GM19025 (cell line): ENCODE measurements around the gene ACP6.
"Not testable (repeated sequence)": the region's sequence is repeated elsewhere in the genome, so short reads cannot be mapped to it uniquely, and the experiment has no call there.

Source experiments
- ATAC-seq: cut with Tn5 transposase; IDR thresholded peaks from one replicate; pipeline ENCODE4 v1.9.1; 2021; ENCODE audit warnings: mild to moderate bottlenecking, low read depth, moderate library complexity; ENCODE audit not compliant: unreplicated experiment

ACP6 gene

DNA sequence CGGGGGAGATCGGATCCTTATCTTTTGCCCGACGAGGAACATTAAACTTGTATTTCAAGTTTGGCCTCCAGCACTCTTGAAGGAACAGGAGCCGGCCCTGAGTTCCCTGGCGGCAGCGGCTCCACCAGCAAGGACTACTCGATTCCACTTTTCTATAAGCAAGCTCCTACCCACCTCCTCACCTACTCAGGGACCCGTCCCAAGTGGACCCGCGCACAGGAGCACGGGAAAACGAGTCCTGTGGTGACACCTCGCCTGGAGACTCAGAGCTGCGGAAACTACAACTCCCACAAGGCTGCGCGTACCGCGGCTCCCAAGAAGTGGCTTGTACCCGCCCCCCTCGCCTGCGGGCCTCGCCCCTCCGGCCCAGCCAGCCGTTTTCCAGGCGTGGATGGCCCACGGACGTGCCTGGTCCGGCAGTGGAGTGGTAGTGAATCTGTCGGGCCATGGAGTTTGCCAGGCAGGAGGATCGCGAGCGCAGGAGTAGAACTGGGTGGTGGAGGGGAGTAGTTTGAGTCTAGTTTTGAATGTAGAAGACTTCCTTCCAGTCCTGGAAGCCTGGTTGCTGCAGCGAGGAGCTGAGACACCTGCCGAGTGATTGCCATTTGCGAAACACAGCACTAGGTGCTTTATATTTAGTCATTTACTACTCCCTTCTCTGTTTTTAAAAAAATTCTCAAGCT, at the start of gene ACP6:
Gene ACP6, minus strand, starts transcription at position 206 of the 683 bp plus-strand sequence. CDS start 476 bp downstream, outside the sequence.
- ATAC-seq, result peak; percentile 94

- no peak for ATAC-seq
Measured at GRCh38 chr1:147719711-147720225, 49.4 kb upstream of the ACP6 start.

- no peak for ATAC-seq
Measured at GRCh38 chr1:147719029-147719698, 48.8 kb upstream of the ACP6 start.

DNA sequence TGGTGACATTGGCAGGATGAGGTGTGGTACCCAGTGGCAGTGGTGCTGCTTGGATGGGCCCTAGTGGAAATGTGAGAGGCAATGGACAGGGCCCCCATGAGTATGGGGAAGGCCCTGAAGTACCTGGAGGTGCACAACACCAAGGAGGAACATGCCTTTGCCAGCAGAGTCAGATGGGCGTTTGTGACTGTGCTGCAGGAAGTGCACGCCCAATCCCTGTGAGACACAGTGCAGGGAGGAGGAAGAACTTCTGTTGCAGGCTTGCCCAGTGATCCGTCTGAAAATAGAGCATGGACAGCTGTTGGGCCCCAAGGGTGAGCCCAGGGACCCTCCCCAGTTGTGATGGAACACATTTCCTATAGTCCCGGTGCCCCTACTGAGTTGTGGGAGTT, 47.4 kb upstream of the ACP6 start:
- no peak for ATAC-seq

- no peak for ATAC-seq
Measured at GRCh38 chr1:147717051-147717705, 46.9 kb upstream of the ACP6 start.

- ATAC-seq, result no peak
Measured at GRCh38 chr1:147712605-147713004, 42.3 kb upstream of the ACP6 start.

DNA sequence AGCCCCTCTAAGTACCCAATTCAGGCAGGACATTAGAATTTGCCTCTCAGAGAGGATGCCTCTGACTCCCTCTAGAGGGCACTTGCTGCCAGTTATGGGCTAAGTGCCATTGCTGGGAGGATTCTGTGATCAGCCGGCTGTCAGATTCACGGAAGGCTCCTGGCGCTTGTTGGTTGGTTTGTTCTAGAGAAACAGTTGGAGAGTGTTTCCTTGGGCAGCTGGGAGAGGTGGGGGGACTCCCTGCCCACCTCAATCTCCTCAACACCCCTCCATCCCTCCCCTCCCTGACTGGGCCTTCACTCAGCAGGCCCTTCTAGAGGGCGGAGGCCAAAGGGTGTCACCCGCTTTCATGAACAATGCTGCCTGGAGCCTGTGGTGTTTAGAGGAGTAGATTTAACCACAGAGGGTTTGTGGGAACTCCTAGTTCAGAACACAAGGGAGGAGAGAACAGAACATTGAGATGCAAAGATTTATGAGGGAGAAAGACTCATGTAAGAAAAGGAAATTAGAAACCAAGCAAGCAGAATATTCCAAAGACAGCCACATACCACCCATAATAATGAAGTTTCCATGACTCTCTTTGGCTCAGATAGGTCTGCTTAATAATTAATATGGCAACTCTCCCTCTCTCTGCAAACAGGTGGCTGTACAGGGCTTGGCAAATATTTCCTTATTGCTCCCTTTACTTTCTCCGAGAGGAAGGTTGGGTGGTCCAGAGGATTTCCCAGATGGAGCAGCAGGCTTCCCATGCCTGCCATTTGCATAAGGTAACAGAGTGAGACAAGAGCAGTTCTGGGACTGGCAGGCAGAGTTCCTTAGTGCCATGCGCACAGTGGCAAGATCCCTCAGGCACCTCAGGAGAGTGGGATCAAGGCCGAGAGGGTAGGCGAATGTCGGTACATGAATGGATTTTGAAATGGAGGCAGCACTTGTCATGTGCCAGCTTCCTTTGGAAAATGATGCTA, 30.0 kb upstream of the ACP6 start:
- no peak for ATAC-seq

DNA sequence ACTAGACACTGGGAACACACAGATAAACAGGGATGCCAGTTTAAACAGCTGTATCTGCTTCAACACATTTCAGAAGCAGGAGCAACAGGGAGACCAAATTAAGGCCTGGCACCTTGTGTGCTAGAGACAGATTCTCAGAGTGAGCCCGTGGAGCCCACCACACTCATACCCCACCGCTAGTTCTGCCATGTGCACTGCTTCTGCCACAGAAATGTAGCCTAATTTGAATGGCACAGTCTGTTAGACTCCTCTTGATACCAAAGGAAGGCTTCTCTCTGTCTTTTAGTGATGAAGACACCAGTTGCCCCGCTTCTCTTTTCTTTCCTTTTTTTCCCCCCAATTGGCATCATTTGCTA, 29.3 kb upstream of the ACP6 start:
- no peak for ATAC-seq

- no peak for ATAC-seq
Measured at GRCh38 chr1:147683163-147683763, 12.9 kb upstream of the ACP6 start.

DNA sequence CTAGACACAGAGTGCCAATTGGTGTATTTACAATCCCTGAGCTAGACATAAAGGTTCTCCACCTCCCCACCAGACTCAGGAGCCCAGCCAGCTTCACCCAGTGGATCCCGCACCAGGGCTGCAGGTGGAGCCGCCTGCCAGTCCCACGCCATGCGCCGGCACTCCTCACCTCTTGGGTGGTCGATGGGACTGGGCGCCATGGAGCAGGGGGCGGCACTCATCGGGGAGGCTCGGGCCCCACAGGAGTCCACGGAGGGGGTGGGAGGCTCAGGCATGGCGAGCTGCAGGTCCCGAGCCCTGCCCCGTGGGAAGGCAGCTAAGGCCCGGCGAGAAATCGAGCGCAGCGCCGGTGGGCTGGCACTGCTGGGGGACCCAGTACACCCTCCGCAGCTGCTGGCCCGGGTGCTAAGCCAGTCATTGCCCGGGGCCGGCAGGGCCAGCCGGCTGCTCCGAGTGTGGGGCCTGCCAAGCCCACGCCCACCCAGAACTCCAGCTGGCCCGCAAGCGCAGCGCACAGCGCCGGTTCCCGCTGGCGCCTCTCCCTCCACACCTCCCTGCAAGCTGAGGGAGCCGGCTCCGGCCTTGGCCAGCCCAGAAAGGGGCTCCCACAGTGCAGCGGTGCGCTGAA, 10.4 kb upstream of the ACP6 start:
- not testable (repeated sequence) for ATAC-seq

GRCh38 chr1:147677681-147678080, 7.4 kb upstream of the ACP6 start:
- ATAC-seq, result not testable (repeated sequence)

DNA sequence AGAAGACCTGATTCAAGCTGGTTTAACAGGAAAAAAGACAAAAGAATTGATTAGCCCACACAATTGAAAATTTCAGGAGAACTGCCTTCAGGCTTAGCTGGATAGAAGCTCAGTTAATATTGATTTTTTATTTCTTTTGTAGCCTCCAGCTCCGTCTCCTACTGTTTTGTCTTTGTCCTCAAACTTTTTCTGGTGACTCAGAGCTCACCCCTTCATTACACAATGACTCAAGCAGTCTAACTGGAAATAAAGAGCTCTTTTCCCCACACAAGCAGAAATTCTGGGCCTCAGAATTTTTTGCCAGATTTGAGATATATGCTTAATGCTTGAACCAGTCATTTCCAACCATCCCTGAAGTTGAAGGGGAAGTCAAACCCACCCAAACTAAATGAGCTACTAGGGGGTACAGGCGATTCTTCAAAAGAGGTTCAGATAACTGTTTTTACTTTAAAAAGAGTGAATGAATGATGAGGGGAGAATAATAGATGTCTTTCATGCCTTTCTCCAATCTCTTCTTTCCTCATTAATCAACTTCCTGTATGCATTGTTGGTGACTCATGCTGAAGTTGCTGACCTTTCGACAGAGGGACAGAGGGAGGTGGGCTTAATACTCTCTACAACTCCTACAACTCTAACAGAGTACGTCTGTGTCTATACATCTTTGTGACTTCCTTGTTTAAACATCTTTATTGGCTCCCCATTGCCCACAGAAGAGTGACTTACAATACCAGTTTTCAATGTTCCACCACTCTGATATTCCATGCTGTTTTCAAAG, 6.2 kb upstream of the ACP6 start:
- no peak for ATAC-seq

GRCh38 chr1:147673816-147674215, 3.5 kb upstream of the ACP6 start:
- no peak for ATAC-seq

GRCh38 chr1:147673406-147673805, 3.1 kb upstream of the ACP6 start:
- no peak for ATAC-seq

- ATAC-seq, result peak; percentile 25
Measured at GRCh38 chr1:147669469-147670318, 630 bp downstream of the ACP6 start.

GRCh38 chr1:147665521-147665920, 4.8 kb downstream of the ACP6 start:
- no peak for ATAC-seq

DNA sequence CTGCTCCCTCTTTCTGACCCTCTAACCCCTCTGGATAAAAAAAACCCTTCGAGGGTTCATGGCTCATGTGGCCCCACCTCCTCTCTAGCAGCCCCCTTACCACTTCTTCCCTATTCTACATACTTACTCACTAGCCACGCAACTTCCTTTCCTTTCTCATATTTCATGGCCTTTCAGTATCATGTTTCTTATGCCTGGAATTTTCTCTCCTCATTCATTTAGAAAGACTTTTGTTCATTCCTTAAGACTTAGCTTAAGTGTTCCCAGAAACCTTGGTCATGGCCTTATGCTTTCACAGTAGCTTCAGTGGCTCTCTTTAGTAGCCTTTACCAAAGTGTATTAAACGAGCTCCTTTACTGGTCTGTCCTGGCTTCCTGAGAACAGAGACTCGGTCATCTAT, 6.1 kb downstream of the ACP6 start:
- no peak for ATAC-seq

DNA sequence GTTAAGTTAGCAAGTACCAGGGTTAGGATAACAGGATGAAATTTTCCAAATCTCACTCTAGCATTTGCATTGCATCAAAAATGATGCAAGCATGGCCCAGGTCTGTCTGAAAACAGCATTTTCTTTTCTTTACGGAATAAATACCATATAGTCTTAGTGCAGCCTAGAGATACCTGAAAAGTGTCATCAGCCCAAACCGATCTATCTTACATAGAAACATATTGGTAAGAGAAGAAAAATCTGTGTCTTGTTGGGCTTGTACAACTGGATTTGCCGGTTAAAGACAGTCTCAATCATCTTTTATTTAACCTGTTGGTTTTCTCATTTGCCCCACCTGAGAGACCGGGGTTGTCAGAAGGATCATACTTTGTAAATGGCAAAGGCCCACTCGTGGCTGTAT, 15.8 kb downstream of the ACP6 start:
- no peak for ATAC-seq
